ENCODE data around the gene LDHD.

- TF ChIP-seq CTCF (IDR thresholded peaks at IDR 0.05; ENCODE audit: insufficient read depth, low read length) (no peak), POLR2AphosphoS5 (IDR thresholded peaks at IDR 0.05; ENCODE audit: low read depth) (no peak), REST (IDR thresholded peaks at IDR 0.05; ENCODE audit: insufficient replicate concordance, low read depth) (no peak), GABPA (IDR thresholded peaks at IDR 0.05; ENCODE audit: low read depth) (no peak), SPI1 (IDR thresholded peaks at IDR 0.05; ENCODE audit: borderline replicate concordance, low read depth) (no peak)
Observed at GRCh38 chr16:75127713-75128415, 11.3 kb upstream of the LDHD start.

Measured in HL-60 (cell line).